Sigmoid colon (tissue), 4 donors: ENCODE data around the gene TRIM23.

Experiments used
- POLR2A ChIP-seq, 2 donors: fragments of 450-650 bp; IDR thresholded peaks; one replicate each; pipeline ENCODE4 v1.6.1; 2016; ENCODE audit warnings: antibody characterized with exemption in 2 of 2, mild to moderate bottlenecking in 2 of 2, moderate library complexity in 2 of 2
- POLR2AphosphoS5 ChIP-seq, 4 donors: sonication (generic); formaldehyde crosslinking; IDR thresholded peaks; one replicate each; pipeline ENCODE4 v1.6.1; 2017; ENCODE audit warnings: antibody characterized with exemption in 4 of 4
- TF ChIP-seq, protein P1 (sequence below), 4 experiments: fragments of 450-650 bp in 3 of 4; fragments of 200-600 bp in 1 of 4; IDR thresholded peaks; one replicate each; pipeline ENCODE4 v1.5.1; 2016 to 2019; ENCODE audit warnings: antibody characterized with exemption in 4 of 4, mild to moderate bottlenecking in 3 of 4, moderate library complexity in 2 of 4

DNA sequence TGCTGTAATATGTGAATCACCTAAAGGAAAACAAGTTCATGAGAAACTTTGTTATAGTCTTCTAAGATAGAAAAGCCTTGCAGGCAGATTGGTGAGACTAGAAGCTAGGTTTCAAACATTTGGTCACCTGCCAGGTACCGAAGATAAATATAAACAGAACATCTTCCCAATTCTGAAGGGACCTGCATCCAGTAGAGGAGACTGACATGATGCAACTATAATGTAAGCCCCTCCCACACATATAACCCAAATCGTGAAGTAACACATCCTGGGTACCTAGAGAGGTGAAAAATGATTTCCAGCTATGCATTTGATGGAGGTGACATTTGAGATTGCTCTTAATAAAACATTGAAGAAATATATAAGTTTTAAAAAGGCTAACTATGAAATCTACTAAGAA, 30.6 kb upstream of the TRIM23 start:
- TF ChIP-seq, protein P1, sequence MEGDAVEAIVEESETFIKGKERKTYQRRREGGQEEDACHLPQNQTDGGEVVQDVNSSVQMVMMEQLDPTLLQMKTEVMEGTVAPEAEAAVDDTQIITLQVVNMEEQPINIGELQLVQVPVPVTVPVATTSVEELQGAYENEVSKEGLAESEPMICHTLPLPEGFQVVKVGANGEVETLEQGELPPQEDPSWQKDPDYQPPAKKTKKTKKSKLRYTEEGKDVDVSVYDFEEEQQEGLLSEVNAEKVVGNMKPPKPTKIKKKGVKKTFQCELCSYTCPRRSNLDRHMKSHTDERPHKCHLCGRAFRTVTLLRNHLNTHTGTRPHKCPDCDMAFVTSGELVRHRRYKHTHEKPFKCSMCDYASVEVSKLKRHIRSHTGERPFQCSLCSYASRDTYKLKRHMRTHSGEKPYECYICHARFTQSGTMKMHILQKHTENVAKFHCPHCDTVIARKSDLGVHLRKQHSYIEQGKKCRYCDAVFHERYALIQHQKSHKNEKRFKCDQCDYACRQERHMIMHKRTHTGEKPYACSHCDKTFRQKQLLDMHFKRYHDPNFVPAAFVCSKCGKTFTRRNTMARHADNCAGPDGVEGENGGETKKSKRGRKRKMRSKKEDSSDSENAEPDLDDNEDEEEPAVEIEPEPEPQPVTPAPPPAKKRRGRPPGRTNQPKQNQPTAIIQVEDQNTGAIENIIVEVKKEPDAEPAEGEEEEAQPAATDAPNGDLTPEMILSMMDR (IDR thresholded peaks at IDR 0.05), result no peak
- TF ChIP-seq POLR2AphosphoS5 (IDR thresholded peaks at IDR 0.05), result no peak
- TF ChIP-seq POLR2A (IDR thresholded peaks at IDR 0.05), result no peak
